Measurements from ENCODE around the gene PBXIP1.

PBXIP1 gene

DNA sequence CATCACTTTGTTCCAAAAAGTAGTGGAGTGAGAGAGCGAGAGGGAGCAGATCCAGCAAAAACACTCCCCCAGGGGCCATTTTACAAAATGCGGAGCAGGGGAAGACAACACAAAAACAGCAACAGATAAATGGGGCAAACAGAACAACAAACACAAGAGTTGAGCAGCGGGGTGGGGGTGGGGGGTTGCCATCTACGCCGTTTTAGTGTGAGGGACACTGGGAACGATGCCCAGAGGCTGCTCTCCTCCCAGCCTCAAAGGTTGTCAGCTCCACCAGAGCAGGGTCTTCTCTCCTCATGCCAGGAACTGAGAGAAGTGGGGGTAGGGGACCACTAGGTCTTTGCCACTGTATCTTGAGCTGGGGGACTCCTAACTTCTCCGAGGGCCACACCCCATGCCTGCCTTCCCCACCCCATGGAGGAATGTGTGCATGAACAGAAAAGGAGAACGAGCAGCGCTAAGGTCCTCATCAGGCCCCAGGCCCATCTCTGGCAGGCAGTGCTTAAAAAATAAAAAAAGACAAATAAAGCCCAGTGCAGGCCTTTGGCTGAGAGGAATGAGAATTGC is 1.3 kb upstream of the PBXIP1 start:
- Histone ChIP-seq H3K36me3 (replicated peaks; ENCODE audit: low read depth, low read length) (peaks cover 11% of the 10 kb centered on the region), H3K4me3 (ENCODE audit: low read length) (no peak overlapping the region), H3K4me1 (ENCODE audit: low read length) (peaks cover 31% of the 10 kb centered on the region), H3K79me2 (ENCODE audit: low read length) (peaks cover 21% of the 10 kb centered on the region), H3K4me2 (ENCODE audit: low read length) (no peak overlapping the region), H3K9ac (ENCODE audit: low read length) (no peak overlapping the region), H3K27me3 (ENCODE audit: low read depth, low read length) (no peaks in the 10 kb centered on the region), H4K20me1 (ENCODE audit: insufficient read depth, low read length) (peaks cover 7% of the 10 kb centered on the region; the same call in 1 of the 2 replicates), H3K27ac (ENCODE audit: low read length) (no peak overlapping the region), H3K9me3 (ENCODE audit: insufficient read depth, low read length) (no peaks in the 10 kb centered on the region), H2AFZ (ENCODE audit: low read depth, low read length) (no peak overlapping the region)
- TF ChIP-seq CTCF (IDR thresholded peaks at IDR 0.05; ENCODE audit: low read depth, low read length) (no peak), EZH2phosphoT487 (IDR thresholded peaks at IDR 0.05; ENCODE audit: low read depth) (no peak)

GRCh38 chr1:154956544-154956941 is 644 bp upstream of the PBXIP1 start:
- Histone ChIP-seq H3K4me2 (ENCODE audit: low read length) (peak overlapping the region; percentile 82), H2AFZ (ENCODE audit: low read depth, low read length) (no peak overlapping the region), H3K4me1 (ENCODE audit: low read length) (peaks cover 31% of the 10 kb centered on the region), H4K20me1 (ENCODE audit: insufficient read depth, low read length) (peaks cover 7% of the 10 kb centered on the region; the same call in 1 of the 2 replicates), H3K36me3 (replicated peaks; ENCODE audit: low read depth, low read length) (peaks cover 11% of the 10 kb centered on the region), H3K9ac (ENCODE audit: low read length) (peak overlapping the region; percentile 60), H3K27me3 (ENCODE audit: low read depth, low read length) (no peaks in the 10 kb centered on the region), H3K27ac (ENCODE audit: low read length) (no peak overlapping the region), H3K4me3 (ENCODE audit: low read length) (peak overlapping the region; percentile 79), H3K9me3 (ENCODE audit: insufficient read depth, low read length) (no peaks in the 10 kb centered on the region), H3K79me2 (ENCODE audit: low read length) (peaks cover 18% of the 10 kb centered on the region)
- TF ChIP-seq EZH2phosphoT487 (IDR thresholded peaks at IDR 0.05; ENCODE audit: low read depth) (no peak), CTCF (IDR thresholded peaks at IDR 0.05; ENCODE audit: low read depth, low read length) (no peak)

GRCh38 chr1:154955039-154955717 is 721 bp downstream of the PBXIP1 start:
- H3K27me3 ChIP-seq (ENCODE audit: low read depth, low read length): no peaks in the 10 kb centered on the region
- H4K20me1 ChIP-seq (ENCODE audit: insufficient read depth, low read length): no peaks in the 10 kb centered on the region
- no peak for TF ChIP-seq EZH2phosphoT487 (IDR thresholded peaks at IDR 0.05; ENCODE audit: low read depth)
- TF ChIP-seq CTCF (IDR thresholded peaks at IDR 0.05; ENCODE audit: low read depth, low read length): no peak
- H3K9ac ChIP-seq (ENCODE audit: low read length): peak overlapping the region; percentile 60
- H3K4me2 ChIP-seq (ENCODE audit: low read length): peak overlapping the region; percentile 82
- H2AFZ ChIP-seq (ENCODE audit: low read depth, low read length): peak overlapping the region; percentile 58; the same call in 1 of the 2 replicates
- H3K4me1 ChIP-seq (ENCODE audit: low read length): peaks cover 26% of the 10 kb centered on the region
- peaks cover 6% of the 10 kb centered on the region; the same call in 1 of the 2 replicates for H3K79me2 ChIP-seq (ENCODE audit: low read length)
- H3K27ac ChIP-seq (ENCODE audit: low read length): peak overlapping the region; percentile 25; the same call in 1 of the 2 replicates
- peak overlapping the region; percentile 79 for H3K4me3 ChIP-seq (ENCODE audit: low read length)
- H3K36me3 ChIP-seq (replicated peaks; ENCODE audit: low read depth, low read length): peaks cover 11% of the 10 kb centered on the region
- H3K9me3 ChIP-seq (ENCODE audit: insufficient read depth, low read length): no peaks in the 10 kb centered on the region

GRCh38 chr1:154954541-154954940 is 1.4 kb downstream of the PBXIP1 start:
- no peaks in the 10 kb centered on the region for H3K27me3 ChIP-seq (ENCODE audit: low read depth, low read length)
- no peak overlapping the region for H2AFZ ChIP-seq (ENCODE audit: low read depth, low read length)
- H3K9ac ChIP-seq (ENCODE audit: low read length): no peak overlapping the region
- H3K27ac ChIP-seq (ENCODE audit: low read length): no peak overlapping the region
- no peak overlapping the region for H3K4me2 ChIP-seq (ENCODE audit: low read length)
- TF ChIP-seq EZH2phosphoT487 (IDR thresholded peaks at IDR 0.05; ENCODE audit: low read depth) (no peak), CTCF (IDR thresholded peaks at IDR 0.05; ENCODE audit: low read depth, low read length) (no peak)
- H3K4me1 ChIP-seq (ENCODE audit: low read length): peaks cover 26% of the 10 kb centered on the region
- peaks cover 4% of the 10 kb centered on the region; the same call in 1 of the 2 replicates for H3K79me2 ChIP-seq (ENCODE audit: low read length)
- H3K36me3 ChIP-seq (replicated peaks; ENCODE audit: low read depth, low read length): peaks cover 10% of the 10 kb centered on the region
- H3K4me3 ChIP-seq (ENCODE audit: low read length): no peak overlapping the region
- H4K20me1 ChIP-seq (ENCODE audit: insufficient read depth, low read length): no peaks in the 10 kb centered on the region
- H3K9me3 ChIP-seq (ENCODE audit: insufficient read depth, low read length): no peaks in the 10 kb centered on the region

Data from OCI-LY3 (cell line).